NCI-H2029 (cell line): ENCODE results near the gene RAI14.
A peak's percentile ranks its signal among the peaks of the same experiment; 100 is the strongest.
"Not testable (repeated sequence)": the region's sequence is repeated elsewhere in the genome, so short reads cannot be mapped to it uniquely, and the experiment has no call there.

Experiments used
- DNase-seq: peaks from one replicate; lab custom pipeline; 2025; lab: John Stamatoyannopoulos, UW

RAI14 gene

DNA sequence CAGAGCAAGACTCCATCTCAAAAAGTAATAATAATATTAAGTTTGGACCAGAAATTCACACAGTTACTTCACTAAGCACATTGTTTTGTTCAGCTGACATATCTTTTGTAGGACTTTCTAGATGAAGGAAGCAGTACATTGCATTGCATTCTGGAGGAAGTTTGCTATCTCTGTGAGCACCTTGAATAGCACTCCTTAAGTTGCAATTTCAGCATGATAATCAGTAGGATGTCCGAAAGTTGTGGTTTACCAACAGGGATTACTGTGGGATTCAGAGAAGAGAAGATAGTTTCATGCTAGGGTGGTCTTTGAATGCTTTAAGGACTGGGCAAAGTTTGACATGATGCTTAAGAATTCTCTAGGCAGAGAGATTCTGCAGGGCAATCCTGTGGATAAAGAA, 164.5 kb downstream of the RAI14 start:
- no peak for DNase-seq

GRCh38 chr5:34822956-34823715, 167.0 kb downstream of the RAI14 start:
- DNase-seq = no peak

DNA sequence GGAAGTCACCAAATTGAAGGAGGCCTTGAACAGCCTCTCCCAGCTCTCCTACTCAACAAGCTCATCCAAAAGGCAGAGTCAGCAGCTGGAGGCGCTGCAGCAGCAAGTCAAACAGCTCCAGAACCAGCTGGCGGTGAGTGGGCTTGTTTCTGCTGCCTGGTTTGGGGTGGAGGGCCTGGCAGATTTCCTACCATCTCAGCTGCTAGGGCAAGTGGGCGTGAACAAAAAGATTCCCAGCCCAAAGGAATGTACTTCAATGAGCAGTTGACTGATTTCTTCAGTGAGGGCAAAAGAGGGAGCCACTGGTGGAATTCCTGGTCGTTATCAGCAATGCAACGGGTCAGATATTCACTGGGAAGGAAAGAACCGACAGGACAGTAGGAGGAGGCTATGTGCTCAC, 170.2 kb downstream of the RAI14 start:
- no peak for DNase-seq

- no peak for DNase-seq
These were observed 171.7 kb downstream of the RAI14 start for GRCh38 chr5:34827588-34828506.

GRCh38 chr5:34830827-34831226, 174.7 kb downstream of the RAI14 start:
- not testable (repeated sequence) for DNase-seq

- DNase-seq = no peak
These were observed 175.2 kb downstream of the RAI14 start for GRCh38 chr5:34831303-34831702.

DNA sequence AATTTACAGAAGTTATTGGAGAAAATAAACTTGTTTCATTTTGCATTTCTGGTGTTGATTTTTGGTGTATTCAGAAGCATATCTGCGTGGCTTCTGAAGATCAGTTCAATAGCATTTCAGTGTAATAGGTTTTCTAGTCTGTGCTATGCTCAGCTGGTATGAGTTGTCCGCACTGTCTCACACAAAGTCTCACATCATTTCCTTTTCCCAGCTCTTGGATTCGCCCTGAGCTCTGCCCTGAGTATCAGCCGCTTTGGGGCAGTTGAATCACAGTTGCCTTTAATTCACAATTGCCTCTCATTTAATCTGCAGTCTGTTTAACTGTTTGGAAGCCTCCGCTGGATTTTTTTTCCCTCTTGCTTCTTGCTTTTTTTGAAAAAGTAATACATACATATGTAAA, 176.4 kb downstream of the RAI14 start:
- no peak for DNase-seq

DNA sequence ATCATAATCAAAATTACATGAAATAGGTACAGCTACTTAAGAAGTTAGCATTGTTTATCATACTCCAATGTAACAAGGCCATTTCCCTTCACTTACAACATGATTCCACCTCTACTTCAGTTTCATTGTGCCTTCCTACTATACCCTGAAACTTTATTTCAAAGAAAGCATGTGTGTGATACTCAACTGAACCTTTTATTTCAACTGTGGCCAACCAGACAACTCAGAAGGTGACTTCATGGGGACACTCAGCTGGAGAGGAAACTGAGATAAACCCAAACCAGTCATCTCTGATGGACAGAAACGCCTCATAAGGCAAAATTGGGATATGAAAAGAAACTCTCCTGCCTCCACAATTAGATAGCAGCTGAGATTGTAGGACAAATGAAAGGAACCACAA, 177.0 kb downstream of the RAI14 start:
- DNase-seq = no peak

GRCh38 chr5:34833976-34834793, 178.1 kb downstream of the RAI14 start:
- DNase-seq = no peak

- no peak for DNase-seq
These were observed 178.6 kb downstream of the RAI14 start for GRCh38 chr5:34834794-34835089.

DNA sequence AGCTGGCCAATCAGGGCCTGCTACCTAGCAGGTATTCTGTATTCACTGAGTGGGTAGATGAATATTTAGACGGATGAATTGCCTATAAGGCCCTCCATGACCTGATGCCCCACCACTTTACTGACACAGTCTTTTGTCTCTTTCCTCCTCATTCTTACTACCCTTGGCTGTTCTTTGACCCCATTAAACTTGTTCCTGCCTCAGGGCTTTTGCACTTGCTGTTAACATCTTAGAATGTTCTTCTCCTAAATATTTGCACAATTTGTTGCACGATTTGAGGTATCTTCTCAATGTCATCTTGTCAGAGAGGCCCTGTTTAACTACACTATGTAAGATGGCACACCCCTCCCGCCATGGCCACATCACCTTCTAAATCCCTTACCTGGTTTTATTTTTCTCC, 179.5 kb downstream of the RAI14 start:
- no peak for DNase-seq

DNA sequence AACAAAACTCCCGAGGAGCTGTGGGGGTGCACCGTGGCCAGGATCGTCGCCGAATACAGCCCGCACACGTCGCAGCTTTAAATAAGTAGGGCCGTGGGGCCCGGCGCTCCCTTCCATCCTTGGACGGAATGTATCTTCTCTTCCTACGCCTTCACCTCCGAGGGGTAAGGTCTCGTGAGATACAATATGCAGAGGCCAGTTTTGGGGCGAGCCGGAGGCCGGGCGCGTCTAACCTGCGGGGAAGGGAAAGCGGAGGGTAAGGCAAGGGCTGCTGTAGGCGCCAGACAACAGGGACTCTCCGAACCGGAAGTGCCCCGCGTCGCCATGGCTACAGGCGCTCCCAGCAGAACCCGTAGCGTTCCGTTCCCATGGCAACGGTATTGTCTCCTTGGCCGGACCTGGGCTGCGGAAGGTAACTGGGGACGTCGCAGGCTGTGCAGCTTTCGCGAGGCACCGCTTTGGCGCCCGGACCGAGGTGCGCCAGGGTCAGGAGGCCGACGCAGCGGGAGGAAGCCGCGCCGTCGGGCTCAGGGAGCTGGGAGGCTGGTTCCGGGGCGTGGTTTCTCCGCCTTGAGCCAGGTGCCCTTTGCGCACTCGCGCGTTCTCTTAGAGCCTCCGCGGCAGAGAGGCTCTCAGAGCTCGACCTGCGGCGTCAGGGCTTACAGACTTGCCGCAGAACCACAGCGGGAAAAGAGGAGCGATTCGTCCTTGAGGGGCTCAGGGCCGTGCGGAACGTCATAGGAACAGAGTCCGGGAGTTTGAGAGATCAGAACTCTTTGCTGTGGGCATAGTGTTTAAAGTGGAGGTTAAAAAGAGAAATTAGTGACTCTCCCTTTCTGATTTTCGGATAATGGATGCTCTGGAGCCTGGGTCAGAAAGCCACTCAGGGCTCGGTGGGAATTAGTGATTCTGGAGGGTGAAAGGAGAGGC, 182.9 kb downstream of the RAI14 start, which contains the start of gene TTC23L:
TSS of gene TTC23L (plus strand) at position 380 of the 930 bp plus-strand sequence. CDS start 1,508 bp downstream, outside the sequence.
- DNase-seq = peak; percentile 95

DNA sequence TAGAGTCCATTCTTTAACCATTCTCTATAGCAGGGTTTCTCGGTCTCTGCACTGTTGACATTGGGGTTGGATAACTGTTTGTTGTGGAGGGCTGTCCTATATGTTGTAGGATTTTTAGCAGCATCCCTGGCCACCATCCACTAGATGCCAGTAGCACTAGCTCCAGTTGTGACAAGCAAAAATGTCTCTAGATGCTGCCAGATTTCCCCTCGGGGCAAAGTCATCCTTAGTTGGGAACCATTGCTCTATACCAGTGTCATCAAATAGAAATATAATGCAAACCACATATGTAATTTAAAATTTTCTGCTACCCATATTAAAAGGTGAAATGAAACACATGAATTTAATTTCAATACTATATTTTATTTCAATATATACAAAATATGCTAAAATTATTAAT, 185.7 kb downstream of the RAI14 start:
- no peak for DNase-seq

DNA sequence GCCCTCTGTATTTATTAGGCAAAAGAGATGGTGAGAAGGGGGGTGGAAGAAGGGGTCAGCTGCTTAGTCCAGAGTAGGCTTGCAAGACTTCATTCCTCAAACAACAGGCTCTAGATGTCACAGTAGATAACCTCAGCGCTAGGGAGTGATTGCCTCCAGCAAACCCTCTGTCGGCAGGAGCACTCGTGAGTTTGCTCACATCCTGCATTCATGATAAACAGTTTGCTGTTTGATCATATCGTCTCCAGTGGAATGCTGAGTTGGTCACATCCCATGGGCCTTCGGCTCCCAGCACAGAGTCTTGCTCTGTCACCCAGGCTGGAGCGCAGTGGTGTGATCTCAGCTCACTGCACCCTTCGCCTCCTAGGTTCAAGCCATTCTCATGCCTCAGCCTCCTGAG, 186.4 kb downstream of the RAI14 start:
- DNase-seq = no peak

DNA sequence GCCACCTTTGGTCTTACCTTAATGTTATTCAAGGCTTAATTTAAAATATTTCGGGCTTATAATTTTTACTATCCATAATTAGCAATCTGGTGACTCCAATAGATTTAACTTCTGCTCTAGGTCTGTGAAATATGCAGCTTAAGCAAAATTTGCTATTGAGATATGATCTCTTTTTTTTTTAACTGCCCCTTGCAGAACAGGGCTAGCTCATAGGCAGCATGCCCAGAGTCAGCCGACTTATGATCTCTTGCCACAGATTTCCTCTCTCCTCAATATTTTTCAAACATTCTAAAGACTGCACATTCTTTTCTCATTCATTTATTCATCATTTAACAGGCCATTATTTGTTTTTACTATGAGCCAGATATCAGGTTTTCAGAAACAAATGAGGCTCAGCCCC, 187.4 kb downstream of the RAI14 start:
- no peak for DNase-seq

- DNase-seq = no peak
These were observed 188.0 kb downstream of the RAI14 start for GRCh38 chr5:34844106-34844505.

DNA sequence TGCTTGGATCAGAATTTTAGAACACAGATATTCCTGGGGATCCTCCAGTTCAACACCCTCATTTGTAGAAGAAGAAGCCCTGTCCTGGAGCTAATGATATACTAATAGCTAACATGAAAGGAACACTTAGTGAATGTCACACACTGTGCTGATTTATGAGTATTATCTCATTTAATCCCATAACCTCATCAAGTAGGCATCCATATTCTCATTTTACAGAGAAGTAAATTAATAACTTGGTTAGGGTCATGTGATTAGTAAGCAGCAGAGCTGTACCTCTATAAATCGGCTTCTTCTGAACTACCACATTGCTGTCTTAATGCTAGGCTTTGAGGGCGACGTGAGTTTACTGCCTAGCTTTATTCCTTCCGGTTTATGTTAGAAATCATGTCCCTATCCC, 188.9 kb downstream of the RAI14 start:
- no peak for DNase-seq

DNA sequence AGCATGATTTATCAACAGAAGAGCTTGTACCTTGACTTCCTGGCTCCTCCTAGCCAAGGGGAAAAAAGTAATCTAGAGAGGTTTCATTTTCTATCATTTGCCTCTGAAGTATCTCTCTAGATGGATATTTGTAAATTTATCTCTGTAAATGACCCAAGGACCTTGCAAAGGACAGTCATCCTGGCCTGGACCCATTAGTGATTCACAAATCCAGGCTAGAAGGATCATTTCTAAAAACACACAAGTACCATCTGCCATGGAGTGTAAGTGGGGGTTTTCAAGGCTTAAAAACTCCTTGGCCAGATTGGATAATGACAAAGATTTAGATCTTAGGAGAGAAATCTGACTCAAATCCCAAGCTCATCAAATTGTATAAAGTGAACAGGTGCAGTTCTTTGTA, 190.9 kb downstream of the RAI14 start:
- DNase-seq = no peak

DNA sequence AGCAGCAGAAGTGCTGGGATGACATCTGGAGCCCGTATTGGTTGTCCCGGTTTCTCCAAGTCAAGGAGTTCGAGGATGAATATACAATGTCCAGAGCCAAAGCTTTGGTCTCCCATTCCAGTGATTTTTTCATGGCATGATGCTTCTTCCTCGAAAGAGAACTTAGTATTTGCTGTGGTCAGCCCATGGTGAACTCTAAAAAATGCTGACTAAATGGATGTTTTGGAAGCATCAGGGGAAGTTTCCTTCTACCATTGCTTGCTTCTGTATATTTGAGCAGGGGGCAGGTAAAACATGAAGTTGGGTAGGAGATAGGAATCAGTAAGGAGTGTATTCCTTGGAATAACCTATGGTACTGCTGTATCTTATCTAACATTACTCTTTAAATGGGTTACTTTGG, 191.4 kb downstream of the RAI14 start:
- DNase-seq = no peak

DNA sequence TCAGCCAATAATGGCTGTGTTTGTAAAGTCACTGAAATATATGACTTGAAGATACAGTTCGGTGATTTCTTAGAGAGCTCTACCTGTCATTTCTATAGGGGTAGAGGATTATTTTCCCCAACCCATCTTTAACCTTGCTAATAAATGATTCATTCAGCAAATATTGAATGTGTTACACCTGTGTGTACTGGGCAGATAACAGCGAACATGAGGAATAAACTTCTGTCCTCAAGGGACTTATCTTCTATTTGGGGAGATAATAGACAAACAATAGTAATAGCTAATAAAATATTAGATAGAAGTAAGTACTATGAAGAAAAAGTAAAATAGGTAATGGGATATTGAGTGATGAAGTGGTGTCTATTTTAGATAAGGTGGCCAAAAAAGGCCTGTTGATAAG, 192.1 kb downstream of the RAI14 start:
- DNase-seq = no peak

- no peak for DNase-seq
These were observed 193.1 kb downstream of the RAI14 start for GRCh38 chr5:34849253-34849652.
